Measurements from ENCODE around the gene RBM47. TPM values are rescaled to one million over a fixed set of nuclear protein-coding genes. Genes with fewer than 3 reads are reported as not detected.

RBM47 gene
- total RNA-seq, 1 donor from 2014 or later, result 0.12 TPM

DNA sequence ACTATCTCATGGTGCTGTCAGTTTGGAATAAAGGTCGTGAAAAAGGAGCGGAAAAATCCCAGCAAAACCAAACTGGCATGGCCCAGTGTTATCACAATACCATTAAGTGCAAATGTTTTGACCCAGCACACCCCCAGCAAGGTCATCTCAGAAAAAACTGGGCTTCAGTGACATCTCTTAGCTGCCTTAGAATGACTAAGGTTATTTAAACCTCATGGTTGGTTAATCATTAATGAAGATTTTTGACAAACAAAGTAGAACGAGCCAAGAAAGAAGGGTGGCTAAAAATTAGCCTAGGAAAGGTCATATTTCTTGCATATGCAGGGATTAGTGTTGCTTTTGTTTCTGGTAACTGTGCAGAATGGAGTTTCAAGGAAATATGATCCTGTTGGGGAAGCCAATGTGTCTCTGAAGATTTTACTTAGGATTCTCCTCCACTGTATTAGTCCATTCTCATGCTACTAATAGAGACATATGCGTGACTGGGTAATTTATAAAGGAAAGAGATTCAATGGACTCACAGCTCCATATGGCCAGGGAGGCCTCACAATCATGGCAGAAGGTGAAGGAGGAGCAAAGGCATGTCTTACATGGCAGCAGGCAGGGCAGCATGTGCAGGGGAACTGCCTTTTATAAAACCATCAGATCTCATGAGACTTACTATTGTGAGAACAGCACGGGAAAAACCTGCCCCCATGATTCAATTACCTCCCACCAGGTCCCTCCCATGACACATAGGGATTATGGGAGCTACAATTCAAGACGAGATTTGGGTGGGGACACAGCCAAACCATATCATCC is 211.0 kb downstream of the RBM47 start:
- H3K27me3 Mint-ChIP-seq (ENCODE audit: low read depth), result peaks cover 4% of the 10 kb centered on the region
- H3K27ac Mint-ChIP-seq (ENCODE audit: unreplicated experiment), result no peak overlapping the region
- H3K4me3 Mint-ChIP-seq (ENCODE audit: unreplicated experiment), result no peak overlapping the region
- H3K36me3 Mint-ChIP-seq (ENCODE audit: low read depth), result no peaks in the 10 kb centered on the region
- no peak for DNase-seq (ENCODE audit: low spot score)
- TF ChIP-seq, protein P1, sequence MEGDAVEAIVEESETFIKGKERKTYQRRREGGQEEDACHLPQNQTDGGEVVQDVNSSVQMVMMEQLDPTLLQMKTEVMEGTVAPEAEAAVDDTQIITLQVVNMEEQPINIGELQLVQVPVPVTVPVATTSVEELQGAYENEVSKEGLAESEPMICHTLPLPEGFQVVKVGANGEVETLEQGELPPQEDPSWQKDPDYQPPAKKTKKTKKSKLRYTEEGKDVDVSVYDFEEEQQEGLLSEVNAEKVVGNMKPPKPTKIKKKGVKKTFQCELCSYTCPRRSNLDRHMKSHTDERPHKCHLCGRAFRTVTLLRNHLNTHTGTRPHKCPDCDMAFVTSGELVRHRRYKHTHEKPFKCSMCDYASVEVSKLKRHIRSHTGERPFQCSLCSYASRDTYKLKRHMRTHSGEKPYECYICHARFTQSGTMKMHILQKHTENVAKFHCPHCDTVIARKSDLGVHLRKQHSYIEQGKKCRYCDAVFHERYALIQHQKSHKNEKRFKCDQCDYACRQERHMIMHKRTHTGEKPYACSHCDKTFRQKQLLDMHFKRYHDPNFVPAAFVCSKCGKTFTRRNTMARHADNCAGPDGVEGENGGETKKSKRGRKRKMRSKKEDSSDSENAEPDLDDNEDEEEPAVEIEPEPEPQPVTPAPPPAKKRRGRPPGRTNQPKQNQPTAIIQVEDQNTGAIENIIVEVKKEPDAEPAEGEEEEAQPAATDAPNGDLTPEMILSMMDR (IDR thresholded peaks at IDR 0.05), result no peak
- H3K4me1 Mint-ChIP-seq (ENCODE audit: low read depth), result peaks cover 2% of the 10 kb centered on the region
- H3K9me3 Mint-ChIP-seq (ENCODE audit: low read depth), result peaks cover 3% of the 10 kb centered on the region

DNA sequence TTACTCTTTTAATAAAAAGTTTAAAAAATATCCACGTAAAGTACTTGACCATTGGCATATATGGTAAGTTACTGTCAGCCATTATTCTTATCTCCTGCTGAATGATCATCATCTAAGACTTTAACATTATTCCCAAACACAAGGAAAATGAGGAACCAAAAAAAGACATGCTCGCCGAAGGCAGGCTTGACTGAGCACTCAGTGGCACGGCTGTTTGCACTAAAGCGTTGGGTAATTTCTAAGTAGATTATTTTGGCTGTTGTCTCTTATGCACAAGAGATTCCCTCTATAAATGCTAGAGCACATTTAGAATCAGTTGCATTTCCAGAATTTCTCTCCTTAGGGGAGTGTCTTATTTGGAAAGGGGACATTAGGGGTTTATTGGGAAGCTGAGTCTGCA is 211.7 kb downstream of the RBM47 start:
- H3K36me3 Mint-ChIP-seq (ENCODE audit: low read depth), result no peaks in the 10 kb centered on the region
- H3K9me3 Mint-ChIP-seq (ENCODE audit: low read depth), result peaks cover 3% of the 10 kb centered on the region
- no peak overlapping the region for H3K4me3 Mint-ChIP-seq (ENCODE audit: unreplicated experiment)
- DNase-seq (ENCODE audit: low spot score), result no peak
- TF ChIP-seq, protein P1 (IDR thresholded peaks at IDR 0.05), result no peak
- no peaks in the 10 kb centered on the region for H3K4me1 Mint-ChIP-seq (ENCODE audit: low read depth)
- H3K27me3 Mint-ChIP-seq (ENCODE audit: low read depth), result peaks cover 4% of the 10 kb centered on the region
- no peak overlapping the region for H3K27ac Mint-ChIP-seq (ENCODE audit: unreplicated experiment)

DNA sequence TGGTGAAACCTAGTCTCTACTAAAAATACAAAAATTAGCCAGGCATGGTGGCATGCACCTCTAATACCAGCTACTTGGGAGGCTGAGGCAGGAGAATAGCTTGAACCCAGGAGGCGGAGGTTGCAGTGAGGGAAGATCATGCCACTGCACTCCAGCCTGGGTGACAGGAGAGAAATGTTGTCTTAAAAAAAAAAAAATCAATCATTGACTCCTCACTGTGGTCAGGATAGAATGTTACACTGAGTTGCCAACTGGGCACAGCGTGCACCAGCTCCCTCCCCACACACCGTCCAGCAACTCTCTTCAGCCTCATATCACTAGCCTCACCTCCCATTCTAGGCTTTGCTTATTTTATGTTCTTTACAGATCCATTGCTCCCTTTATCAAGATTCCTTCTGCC is 215.0 kb downstream of the RBM47 start:
- no peak overlapping the region for H3K27ac Mint-ChIP-seq (ENCODE audit: unreplicated experiment)
- DNase-seq (ENCODE audit: low spot score), result no peak
- no peaks in the 10 kb centered on the region for H3K36me3 Mint-ChIP-seq (ENCODE audit: low read depth)
- peaks cover 3% of the 10 kb centered on the region for H3K9me3 Mint-ChIP-seq (ENCODE audit: low read depth)
- TF ChIP-seq, protein P1 (IDR thresholded peaks at IDR 0.05), result no peak
- H3K4me3 Mint-ChIP-seq (ENCODE audit: unreplicated experiment), result no peak overlapping the region
- no peaks in the 10 kb centered on the region for H3K4me1 Mint-ChIP-seq (ENCODE audit: low read depth)
- H3K27me3 Mint-ChIP-seq (ENCODE audit: low read depth), result peaks cover 6% of the 10 kb centered on the region

DNA sequence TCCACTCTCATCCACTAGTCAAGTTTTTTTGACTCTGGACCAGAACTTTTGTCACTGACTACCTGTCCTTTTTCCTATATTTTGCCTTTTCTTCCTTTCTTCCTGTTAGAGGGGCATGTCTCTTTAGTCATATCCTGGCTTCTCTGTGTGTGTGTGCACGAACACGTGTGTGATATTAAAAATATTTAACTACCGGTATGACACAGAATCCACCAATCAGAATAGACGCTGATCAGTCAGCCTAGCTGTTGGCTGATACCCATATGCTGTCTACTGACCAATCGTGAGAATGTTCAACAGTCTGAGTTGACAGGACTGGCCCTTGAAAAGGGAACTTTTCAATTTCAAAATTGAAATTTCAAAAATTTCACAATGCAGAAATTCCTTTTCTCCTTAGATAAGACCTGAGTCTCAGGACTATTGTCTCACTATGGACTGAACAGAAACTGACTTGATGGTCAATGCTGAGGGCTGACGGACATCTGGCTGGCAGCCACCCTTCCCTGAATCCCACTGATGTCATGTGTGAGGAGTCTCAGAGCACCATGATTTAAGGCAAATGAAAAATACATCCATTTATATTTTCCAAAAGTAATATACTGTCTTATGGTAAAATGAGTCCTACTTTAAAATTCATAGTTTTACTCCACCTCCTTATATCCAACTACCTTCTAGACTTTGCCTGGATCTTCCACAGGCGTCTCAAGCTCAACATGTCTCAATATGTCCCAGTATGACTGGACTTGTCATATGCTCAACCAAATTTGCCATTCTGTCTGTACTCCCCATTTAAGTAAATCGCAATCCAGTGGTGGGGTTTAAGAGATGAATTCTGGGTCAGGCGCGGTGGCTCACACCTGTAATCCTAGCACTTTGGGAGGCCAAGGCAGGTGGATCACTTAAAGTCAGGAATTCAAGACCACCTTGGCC is 216.5 kb downstream of the RBM47 start:
- Mint-ChIP-seq H3K27me3 (ENCODE audit: low read depth) (peaks cover 6% of the 10 kb centered on the region), H3K36me3 (ENCODE audit: low read depth) (no peaks in the 10 kb centered on the region), H3K9me3 (ENCODE audit: low read depth) (no peaks in the 10 kb centered on the region), H3K4me3 (ENCODE audit: unreplicated experiment) (no peak overlapping the region), H3K4me1 (ENCODE audit: low read depth) (no peaks in the 10 kb centered on the region), H3K27ac (ENCODE audit: unreplicated experiment) (no peak overlapping the region)
- TF ChIP-seq, protein P1 (IDR thresholded peaks at IDR 0.05), result no peak
- DNase-seq (ENCODE audit: low spot score), result no peak

DNA sequence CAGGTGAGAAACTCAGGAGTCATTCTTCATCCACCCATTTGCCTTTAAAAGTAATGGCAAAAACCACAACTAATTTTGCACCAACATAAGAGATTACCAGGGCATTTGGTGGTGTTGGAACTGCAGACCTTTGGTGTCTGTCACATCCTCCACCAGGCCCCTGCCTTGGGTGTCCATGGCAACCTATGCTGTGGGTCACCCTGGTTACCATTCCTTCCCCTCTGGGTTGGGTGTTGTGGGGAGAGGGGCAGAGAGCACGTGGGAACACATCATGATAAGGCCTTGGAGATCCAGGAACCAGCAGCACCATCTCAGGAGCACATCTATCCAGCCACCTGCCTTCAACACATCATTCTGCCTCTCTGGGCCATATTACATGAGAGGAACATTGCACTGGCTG is 217.3 kb downstream of the RBM47 start:
- H3K4me3 Mint-ChIP-seq (ENCODE audit: unreplicated experiment), result no peak overlapping the region

More for the DNA sequence above, 217.3 kb downstream of the RBM47 start:
- no peaks in the 10 kb centered on the region for H3K36me3 Mint-ChIP-seq (ENCODE audit: low read depth)
- TF ChIP-seq, protein P1 (IDR thresholded peaks at IDR 0.05), result no peak
- DNase-seq (ENCODE audit: low spot score), result no peak
- no peaks in the 10 kb centered on the region for H3K9me3 Mint-ChIP-seq (ENCODE audit: low read depth)
- H3K4me1 Mint-ChIP-seq (ENCODE audit: low read depth), result no peaks in the 10 kb centered on the region
- H3K27ac Mint-ChIP-seq (ENCODE audit: unreplicated experiment), result no peak overlapping the region
- H3K27me3 Mint-ChIP-seq (ENCODE audit: low read depth), result peaks cover 6% of the 10 kb centered on the region

Data from chondrocyte (in vitro differentiated cells).